GM12878 (cell line): ENCODE data around the gene BEND4. TPM values are rescaled to one million over a fixed set of nuclear protein-coding genes. Genes with fewer than 3 reads are reported as not detected.

Experiments used
- ATAC-seq: fragments of 200-7000 bp; cut with Tn5 transposase; 3 replicates; pipeline ENCODE4 v1.9.1; 2020; ENCODE audit warnings: mild to moderate bottlenecking, moderate library complexity
- Bru-seq: library from RNA; stranded (reverse); fragments of 400-500 nt; gene quantifications from one replicate; lab custom pipeline; 2021; lab: Mats Ljungman, UMichigan
- BruChase-seq, 2 experiments: library from RNA; stranded (reverse); fragments of 400-500 nt; gene quantifications; one replicate each; lab custom pipeline; 2021; lab: Mats Ljungman, UMichigan
- BruUV-seq: library from RNA; stranded (reverse); fragments of 400-500 nt; replicated peaks from 2 replicates; lab custom pipeline; 2021; lab: Mats Ljungman, UMichigan
- CTCF ChIA-PET: fragments of 300-600 bp; sonication (Branson Sonifier 250); formaldehyde crosslinking; extraction: SDS; loops from one replicate; lab custom pipeline; 2021; ENCODE audit warnings: inconsistent platforms; lab: Yijun Ruan, JAX
- POLR2A ChIA-PET: fragments of 350-600 bp; formaldehyde crosslinking; extraction: SDS; loops from one replicate; lab custom pipeline; 2021; ENCODE audit warnings: inconsistent platforms; lab: Charles Lee
- RAD21 ChIA-PET: fragments of 300-600 bp; sonication (Branson Sonifier 250); formaldehyde crosslinking; loops from one replicate; lab custom pipeline; 2023; ENCODE audit warnings: antibody characterized with exemption; ENCODE audit not compliant: unreplicated experiment; lab: Charles Lee
- SMC1A ChIA-PET: fragments of 300-600 bp; sonication (Branson Sonifier 250); formaldehyde crosslinking; loops from one replicate; lab custom pipeline; 2023; ENCODE audit not compliant: unreplicated experiment, uncharacterized antibody; lab: Charles Lee
- DNase-seq: peaks from one replicate; pipeline ENCODE4 v3.0.0-alpha.2; 2011; ENCODE audit warnings: low read depth, low spot score
- FAIRE-seq: peaks from 3 replicates; lab custom pipeline; 2011; peaks lifted over from hg19 to GRCh38; lab: Jason Lieb, UNC
- H2AFZ ChIP-seq: 2 replicates; pipeline ENCODE4 v1.6.0; 2011; ENCODE audit warnings: low read depth, low read length, control low read depth; ENCODE audit not compliant: control insufficient read depth
- H3K27ac ChIP-seq: 2 replicates; pipeline ENCODE4 v1.5.1; 2011; ENCODE audit warnings: control low read depth; ENCODE audit not compliant: control insufficient read depth, insufficient read depth
- H3K27me3 ChIP-seq, 2 experiments: replicated peaks in 1 of 2; 2 replicates each; pipeline versions ENCODE4 v1.6.0 to v1.6.1; 2011; ENCODE audit warnings: low read length in 1 of 2; ENCODE audit not compliant: control insufficient read depth in 2 of 2, insufficient read depth in 2 of 2
- H3K36me3 ChIP-seq, 2 experiments: 2 replicates each; pipeline ENCODE4 v1.5.1; 2011; ENCODE audit warnings: low read length in 1 of 2; ENCODE audit not compliant: control insufficient read depth in 2 of 2, insufficient read depth in 2 of 2
- H3K4me1 ChIP-seq: 2 replicates; pipeline ENCODE4 v1.6.1; 2011; ENCODE audit warnings: mild to moderate bottlenecking, low read length, moderate library complexity, mixed read lengths; ENCODE audit not compliant: control insufficient read depth, insufficient read depth
- H3K4me2 ChIP-seq: 2 replicates; pipeline ENCODE4 v1.6.0; 2011; ENCODE audit warnings: control low read depth; ENCODE audit not compliant: control insufficient read depth, insufficient read depth
- H3K4me3 ChIP-seq: fragments of 200-600 bp; sonication (generic); 2 replicates; pipeline ENCODE4 v1.5.1; 2016
- H3K79me2 ChIP-seq: 2 replicates; pipeline ENCODE4 v1.6.0; 2011; ENCODE audit warnings: low read length; ENCODE audit not compliant: control insufficient read depth, insufficient read depth
- H3K9ac ChIP-seq: 2 replicates; pipeline ENCODE4 v1.8.0; 2011; ENCODE audit warnings: low read length, control low read depth, mixed read lengths; ENCODE audit not compliant: control insufficient read depth, insufficient read depth
- H3K9me3 ChIP-seq: replicated peaks from 3 replicates; pipeline ENCODE4 v1.5.1; 2011; ENCODE audit warnings: mild to moderate bottlenecking, low read length; ENCODE audit not compliant: control insufficient read depth, insufficient read depth
- H4K20me1 ChIP-seq: 2 replicates; pipeline ENCODE4 v1.6.0; 2011; ENCODE audit not compliant: control insufficient read depth, insufficient read depth
- STAT1 ChIP-seq: fragments of 450-650 bp; conservative IDR thresholded peaks from 2 replicates; pipeline ENCODE4 v1.6.1; 2014; ENCODE audit warnings: antibody characterized with exemption, mild to moderate bottlenecking
- WGBS: methylation state at CpG from one replicate; pipeline ENCODE4 v1.1.6; 2016; ENCODE audit warnings: low lambda C conversion rate; ENCODE audit not compliant: insufficient replicate concordance, insufficient coverage; ENCODE audit errors: missing lambda C conversion rate; 5-methylcytosine and 5-hydroxymethylcytosine counted together
- in situ Hi-C: fragments of 300-500 bp; cut with MboI; formaldehyde crosslinking; loops from 9 replicates; pipeline ENCODE4 v1.14.3; 2018; ENCODE audit warnings: mixed read lengths
- intact Hi-C: fragments of 100-400 bp; cut with micrococcal nuclease; formaldehyde crosslinking; loops from one replicate; pipeline ENCODE4 v1.14.2; 2022; ENCODE audit not compliant: unreplicated experiment
- long read RNA-seq, 2 experiments: library from polyadenylated mRNA; unstranded; transcript quantifications; one replicate each; pipeline ENCODE4 v2.0.0, GENCODE V29; 2019 to 2020
- polyA minus RNA-seq, 3 experiments: library from RNA; depleted of rRNA, polyadenylated mRNA; stranded (reverse); fragments of >200 nt; gene quantifications; 2 replicates each; pipeline ENCODE4 v1.2.3, GENCODE V29; 2011
- polyA plus RNA-seq, 11 experiments: library from polyadenylated mRNA; depleted of rRNA in 4 of 11; unstranded in 6 of 11; stranded (reverse) in 5 of 11; fragments of >200 nt; fragmentation: Nextera tagmentation in 4 of 11; fragmentation: Illumina TruSeq in 1 of 11; extraction: Ambion mirVana in 4 of 11; extraction: Trizol in 1 of 11; gene quantifications; 1 replicate in 1 of 11; 2 replicates in 10 of 11; pipeline versions ENCODE4 v1.2.1 to v1.2.3, GENCODE V29; 2011 to 2016; ENCODE audit warnings: inconsistent platforms in 2 of 11, missing spikeins in 2 of 11, low read depth in 1 of 11
- total RNA-seq, 4 experiments: library from RNA; depleted of rRNA in 3 of 4; stranded (reverse); fragments of >200 nt in 3 of 4; fragmentation: Illumina TruSeq in 1 of 4; extraction: Trizol in 1 of 4; gene quantifications; 2 replicates each; pipeline versions ENCODE4 v1.2.1 to v1.2.3, GENCODE V29; 2013 to 2021

The BEND4 gene
- total RNA-seq (2013; cell fraction: nucleolus; rRNA removed): 0.04 TPM in 1 of 2 replicates, not detected in the other
- total RNA-seq (2014; rRNA removed): under 0.01 TPM in 2 replicates
- 0.04 and 0.05 TPM in 2 replicates for total RNA-seq (2014; rRNA removed; fragmentation: Illumina TruSeq; extraction: Trizol)
- total RNA-seq (2021): 0.08 and 0.15 TPM in 2 replicates
- polyA plus RNA-seq (2011; ENCODE audit: low read depth): 0.24 TPM
- 0.06 and 0.07 TPM in 2 replicates for polyA plus RNA-seq (2011; rRNA removed)
- 0.01 and 0.02 TPM in 2 replicates for polyA plus RNA-seq (2011; cell fraction: cytosol; rRNA removed)
- polyA plus RNA-seq (2011; cell fraction: nucleus; rRNA removed): 0.06 and 0.07 TPM in 2 replicates
- 0.26 and 0.28 TPM in 2 replicates for polyA plus RNA-seq (2012)
- 0.02 and 0.04 TPM in 2 replicates for polyA plus RNA-seq (2014; fragmentation: Illumina TruSeq; extraction: Trizol)
- under 1 TPM; under 0.01 to 0.02 TPM for polyA plus RNA-seq (2014; fragmentation: Nextera tagmentation; extraction: Ambion mirVana)
- 0.01 TPM in 2 replicates for polyA plus RNA-seq (2014; rRNA removed)
- polyA plus RNA-seq (2016; fragmentation: Nextera tagmentation; extraction: Ambion mirVana): under 1 TPM in 1 of 2 experiments, not detected in 1; 0.08 TPM
- polyA minus RNA-seq (2011; rRNA and poly(A)+ RNA removed): 0.05 and 0.15 TPM in 2 replicates
- not detected in 2 replicates for polyA minus RNA-seq (2011; cell fraction: cytosol; rRNA and poly(A)+ RNA removed)
- under 0.01 TPM in 1 of 2 replicates, not detected in the other for polyA minus RNA-seq (2011; cell fraction: nucleus; rRNA and poly(A)+ RNA removed)
- percentile 20 among the genes with signal in this experiment for Bru-seq, nascent RNA
- percentile 18 among the genes with signal in this experiment for BruChase-seq, experiment 1, labeled RNA remaining after a 6-hour chase
- percentile 24 among the genes with signal in this experiment for BruChase-seq, experiment 2, labeled RNA remaining after a 2-hour chase
- long read RNA-seq, experiment 1: 0 reads
- long read RNA-seq, experiment 2, partial matches to known transcripts: 0 of 1 reads
- long read RNA-seq, experiment 2, other reads (novel, unspliced or antisense): 1 of 1 reads

- in situ Hi-C loops: no loop called here
- TF ChIP-seq STAT1: no peak
- peak within 1 kb of the TSS; percentile 66 for H3K4me3 ChIP-seq
- H3K27ac ChIP-seq: no peak within 1 kb of the TSS
- intact Hi-C loops: no loop called here
- no peaks in the 10 kb centered on the region for H3K36me3 ChIP-seq
- SMC1A ChIA-PET: no interaction called here
- H2AFZ ChIP-seq: peak within 1 kb of the TSS; percentile 53
- no peak for DNase-seq
- H3K79me2 ChIP-seq: no peaks in the 10 kb centered on the region
- POLR2A ChIA-PET: interaction anchor here (0.7 kb wide), 1 partner anchor 99 kb away, joined by 5 read pairs; no protein-coding TSS in a partner anchor
- peak within 1 kb of the TSS; percentile 90 for H3K4me2 ChIP-seq
- FAIRE-seq: no peak
- H3K9ac ChIP-seq: no peak within 1 kb of the TSS
- no peak for ATAC-seq
- H3K9me3 ChIP-seq: no peaks in the 10 kb centered on the region; the same call in 2 of the 3 replicates
- no TSS peak for BruUV-seq
- CTCF ChIA-PET: interaction anchor here (1.0 kb wide), 1 partner anchor 14 kb away, joined by 3 read pairs; no protein-coding TSS in a partner anchor
- H3K27me3 ChIP-seq: peaks cover 11 to 40% of the 10 kb centered on the region in 2 experiments
- WGBS: 7% methylated on average over 49 of the region's 49 CpGs
- peaks cover 5% of the 10 kb centered on the region for H3K4me1 ChIP-seq
- H4K20me1 ChIP-seq: no peaks in the 10 kb centered on the region
- RAD21 ChIA-PET: no interaction called here
These were observed at the start of gene BEND4 for GRCh38 chr4:42152507-42153504. Gene BEND4 (minus strand): TSS chr4:42152655. CDS start chr4:42152143, 512 bp downstream.
